SU-DHL-6 (cell line): ENCODE results near the gene ARL15.

Experiments
- EZH2phosphoT487 ChIP-seq: fragments of 200-600 bp; sonication (generic), shearing (Covaris generic); conservative IDR thresholded peaks from 2 replicates; pipeline ENCODE4 v1.6.1; 2018; ENCODE audit warnings: mild to moderate bottlenecking, antibody characterized with exemption, low read length, moderate library complexity, mixed read lengths
- TF ChIP-seq, protein P1 (sequence below): fragments of 200-600 bp; sonication (generic); IDR thresholded peaks from one replicate; pipeline ENCODE4 v1.5.1; 2017; ENCODE audit warnings: antibody characterized with exemption, mild to moderate bottlenecking, low read length, moderate library complexity; ENCODE audit not compliant: insufficient read depth, poor library complexity, severe bottlenecking

DNA sequence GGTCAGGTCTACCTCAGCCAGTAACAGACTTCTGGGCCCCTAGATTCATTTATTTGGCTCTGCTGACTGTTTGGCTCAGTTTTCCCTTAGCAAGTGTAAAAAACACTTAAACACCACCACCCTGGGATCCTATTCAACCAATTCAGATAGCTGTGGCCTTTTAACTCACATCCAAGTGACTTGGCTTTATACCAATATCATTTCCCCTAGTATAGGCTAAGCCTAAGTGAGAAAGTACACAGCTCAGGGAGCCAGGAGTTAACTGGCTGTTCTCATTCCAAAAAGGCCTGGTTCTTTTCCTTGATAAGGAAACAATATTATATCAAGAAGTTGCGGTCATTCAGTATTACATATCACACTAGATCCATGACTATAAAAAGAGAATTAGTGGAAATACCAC lies 163.5 kb downstream of the ARL15 start:
- TF ChIP-seq, protein P1, sequence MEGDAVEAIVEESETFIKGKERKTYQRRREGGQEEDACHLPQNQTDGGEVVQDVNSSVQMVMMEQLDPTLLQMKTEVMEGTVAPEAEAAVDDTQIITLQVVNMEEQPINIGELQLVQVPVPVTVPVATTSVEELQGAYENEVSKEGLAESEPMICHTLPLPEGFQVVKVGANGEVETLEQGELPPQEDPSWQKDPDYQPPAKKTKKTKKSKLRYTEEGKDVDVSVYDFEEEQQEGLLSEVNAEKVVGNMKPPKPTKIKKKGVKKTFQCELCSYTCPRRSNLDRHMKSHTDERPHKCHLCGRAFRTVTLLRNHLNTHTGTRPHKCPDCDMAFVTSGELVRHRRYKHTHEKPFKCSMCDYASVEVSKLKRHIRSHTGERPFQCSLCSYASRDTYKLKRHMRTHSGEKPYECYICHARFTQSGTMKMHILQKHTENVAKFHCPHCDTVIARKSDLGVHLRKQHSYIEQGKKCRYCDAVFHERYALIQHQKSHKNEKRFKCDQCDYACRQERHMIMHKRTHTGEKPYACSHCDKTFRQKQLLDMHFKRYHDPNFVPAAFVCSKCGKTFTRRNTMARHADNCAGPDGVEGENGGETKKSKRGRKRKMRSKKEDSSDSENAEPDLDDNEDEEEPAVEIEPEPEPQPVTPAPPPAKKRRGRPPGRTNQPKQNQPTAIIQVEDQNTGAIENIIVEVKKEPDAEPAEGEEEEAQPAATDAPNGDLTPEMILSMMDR: no peak
- TF ChIP-seq EZH2phosphoT487: no peak
